Upper lobe of right lung (tissue), 1 donor: ENCODE measurements around the gene PFKFB3. TPM values are rescaled to one million over a fixed set of nuclear protein-coding genes. Genes with fewer than 3 reads are reported as not detected.
A peak's percentile ranks its signal among the peaks of the same experiment; 100 is the strongest.

Experiments
- ATAC-seq: fragments of 200-7000 bp; cut with Tn5 transposase; one replicate; pipeline ENCODE4 v1.9.1; 2020; ENCODE audit warnings: mild to moderate bottlenecking, moderate library complexity
- DNase-seq: peaks from one replicate; pipeline ENCODE4 v3.0.0-alpha.2; 2020
- H3K27ac ChIP-seq: fragments of 200-600 bp; one replicate; pipeline ENCODE4 v1.8.0; 2022
- H3K27me3 ChIP-seq: fragments of 200-600 bp; one replicate; pipeline ENCODE4 v1.8.0; 2022; ENCODE audit warnings: mild to moderate bottlenecking
- H3K36me3 ChIP-seq: fragments of 200-600 bp; one replicate; pipeline ENCODE4 v1.8.0; 2022
- H3K4me1 ChIP-seq: fragments of 200-600 bp; one replicate; pipeline ENCODE4 v1.8.0; 2022
- H3K4me3 ChIP-seq: fragments of 200-600 bp; one replicate; pipeline ENCODE4 v1.8.0; 2022; ENCODE audit warnings: mild to moderate bottlenecking
- H3K9me3 ChIP-seq: fragments of 200-600 bp; one replicate; pipeline ENCODE4 v1.8.0; 2022
- CTCF ChIP-seq: fragments of 200-600 bp; IDR thresholded peaks from one replicate; pipeline ENCODE4 v1.8.0; 2022; ENCODE audit warnings: antibody characterized with exemption
- intact Hi-C: fragments of 100-400 bp; cut with DNase I; formaldehyde crosslinking; loops from one replicate; pipeline ENCODE4 v1.11.0; 2022
- total RNA-seq: library from RNA; stranded (reverse); fragmentation: NEBNext Ultra II Directional; extraction: Animal tissue kit (Norgen Biotek cat#: 25700); gene quantifications from one replicate; pipeline ENCODE4 v1.2.1, GENCODE V29; 2021
- donor health status: DM: no; HTN: yes; CAD: no; lungs with severe emphysema.

Gene PFKFB3
- total RNA-seq, 1 donor from 2014 or later: 77.2 TPM

GRCh38 chr10:6211671-6212635 lies 9.2 kb downstream of the PFKFB3 start:
- intact Hi-C loops: no loop called here
- Histone ChIP-seq H3K27ac (peak overlapping the region; percentile 24), H3K4me1 (peaks cover 7% of the 10 kb centered on the region), H3K4me3 (no peak overlapping the region), H3K36me3 (peaks cover 37% of the 10 kb centered on the region), H3K27me3 (no peaks in the 10 kb centered on the region), H3K9me3 (no peaks in the 10 kb centered on the region)
- TF ChIP-seq CTCF: no peak
- ATAC-seq (peak; percentile 45), DNase-seq (no peak)

GRCh38 chr10:6212806-6213205 lies 10.1 kb downstream of the PFKFB3 start:
- no peaks in the 10 kb centered on the region for H3K27me3 ChIP-seq
- DNase-seq (no peak), ATAC-seq (no peak)
- intact Hi-C loops: no loop called here
- no peaks in the 10 kb centered on the region for H3K9me3 ChIP-seq
- no peak overlapping the region for H3K4me3 ChIP-seq
- TF ChIP-seq CTCF: no peak
- peaks cover 7% of the 10 kb centered on the region for H3K4me1 ChIP-seq
- H3K27ac ChIP-seq: no peak overlapping the region
- H3K36me3 ChIP-seq: peaks cover 45% of the 10 kb centered on the region

GRCh38 chr10:6213257-6213905 lies 10.6 kb downstream of the PFKFB3 start:
- ATAC-seq (no peak), DNase-seq (no peak)
- intact Hi-C loops: no loop called here
- H3K4me3 ChIP-seq: no peak overlapping the region
- no peaks in the 10 kb centered on the region for H3K27me3 ChIP-seq
- peaks cover 51% of the 10 kb centered on the region for H3K36me3 ChIP-seq
- H3K4me1 ChIP-seq: peaks cover 7% of the 10 kb centered on the region
- no peak for TF ChIP-seq CTCF
- no peaks in the 10 kb centered on the region for H3K9me3 ChIP-seq
- no peak overlapping the region for H3K27ac ChIP-seq

GRCh38 chr10:6213908-6214307 lies 11.2 kb downstream of the PFKFB3 start:
- intact Hi-C loops: no loop called here
- Histone ChIP-seq H3K36me3 (peaks cover 56% of the 10 kb centered on the region), H3K27ac (no peak overlapping the region)

GRCh38 chr10:6214612-6215011 lies 11.9 kb downstream of the PFKFB3 start:
- ATAC-seq: no peak
- Histone ChIP-seq H3K4me1 (peaks cover 7% of the 10 kb centered on the region), H3K4me3 (no peak overlapping the region), H3K9me3 (no peaks in the 10 kb centered on the region), H3K36me3 (peaks cover 63% of the 10 kb centered on the region), H3K27ac (no peak overlapping the region), H3K27me3 (no peaks in the 10 kb centered on the region)
- TF ChIP-seq CTCF: no peak
- DNase-seq: no peak
- intact Hi-C loops: no loop called here

More at GRCh38 chr10:6213908-6214307, 11.2 kb downstream of the PFKFB3 start:
- H3K9me3 ChIP-seq: no peaks in the 10 kb centered on the region
- H3K4me3 ChIP-seq: no peak overlapping the region
- no peak for TF ChIP-seq CTCF
- DNase-seq: no peak
- peaks cover 7% of the 10 kb centered on the region for H3K4me1 ChIP-seq
- peak; percentile 55 for ATAC-seq
- H3K27me3 ChIP-seq: no peaks in the 10 kb centered on the region
